ENCODE results near the gene RAB9A. TPM values are rescaled to one million over a fixed set of nuclear protein-coding genes. Genes with fewer than 3 reads are reported as not detected.

Gene RAB9A
- total and polyA plus RNA-seq, 10 of the 15 experiments (the other 5 are each of a cell fraction or from before 2014, with no cell fraction given), result 42.1 to 142 (median 49.9) TPM

- TF ChIP-seq POLR2AphosphoS5 (IDR thresholded peaks at IDR 0.05; ENCODE audit: low read length), result 0 out of 2 replicates have a peak, but pooled peaks have one; percentile 44
- TF ChIP-seq E2F8 (IDR thresholded peaks at IDR 0.05; ENCODE audit: low read depth, partially characterized antibody), result peak; percentile 66
- no peak for TF ChIP-seq TAF1 (IDR thresholded peaks at IDR 0.05; ENCODE audit: borderline replicate concordance, low read depth, low read length)
- TF ChIP-seq RAD51 (IDR thresholded peaks at IDR 0.05), result peak; percentile 91
- no peak for TF ChIP-seq GABPA (IDR thresholded peaks at IDR 0.05; ENCODE audit: low read depth)
- no peak for TF ChIP-seq ESRRA (IDR thresholded peaks at IDR 0.05; ENCODE audit: low read length)
- TF ChIP-seq TBL1XR1 (IDR thresholded peaks at IDR 0.05; ENCODE audit: low read depth, low read length), result peak; percentile 71
- no peak for TF ChIP-seq KDM1A (IDR thresholded peaks at IDR 0.05; ENCODE audit: borderline replicate concordance)
- no peak for TF ChIP-seq TCF7 (IDR thresholded peaks at IDR 0.05; ENCODE audit: borderline replicate concordance)
- no peak for TF ChIP-seq JUND (IDR thresholded peaks at IDR 0.05; ENCODE audit: low read depth, low read length)
- TF ChIP-seq, protein P1, sequence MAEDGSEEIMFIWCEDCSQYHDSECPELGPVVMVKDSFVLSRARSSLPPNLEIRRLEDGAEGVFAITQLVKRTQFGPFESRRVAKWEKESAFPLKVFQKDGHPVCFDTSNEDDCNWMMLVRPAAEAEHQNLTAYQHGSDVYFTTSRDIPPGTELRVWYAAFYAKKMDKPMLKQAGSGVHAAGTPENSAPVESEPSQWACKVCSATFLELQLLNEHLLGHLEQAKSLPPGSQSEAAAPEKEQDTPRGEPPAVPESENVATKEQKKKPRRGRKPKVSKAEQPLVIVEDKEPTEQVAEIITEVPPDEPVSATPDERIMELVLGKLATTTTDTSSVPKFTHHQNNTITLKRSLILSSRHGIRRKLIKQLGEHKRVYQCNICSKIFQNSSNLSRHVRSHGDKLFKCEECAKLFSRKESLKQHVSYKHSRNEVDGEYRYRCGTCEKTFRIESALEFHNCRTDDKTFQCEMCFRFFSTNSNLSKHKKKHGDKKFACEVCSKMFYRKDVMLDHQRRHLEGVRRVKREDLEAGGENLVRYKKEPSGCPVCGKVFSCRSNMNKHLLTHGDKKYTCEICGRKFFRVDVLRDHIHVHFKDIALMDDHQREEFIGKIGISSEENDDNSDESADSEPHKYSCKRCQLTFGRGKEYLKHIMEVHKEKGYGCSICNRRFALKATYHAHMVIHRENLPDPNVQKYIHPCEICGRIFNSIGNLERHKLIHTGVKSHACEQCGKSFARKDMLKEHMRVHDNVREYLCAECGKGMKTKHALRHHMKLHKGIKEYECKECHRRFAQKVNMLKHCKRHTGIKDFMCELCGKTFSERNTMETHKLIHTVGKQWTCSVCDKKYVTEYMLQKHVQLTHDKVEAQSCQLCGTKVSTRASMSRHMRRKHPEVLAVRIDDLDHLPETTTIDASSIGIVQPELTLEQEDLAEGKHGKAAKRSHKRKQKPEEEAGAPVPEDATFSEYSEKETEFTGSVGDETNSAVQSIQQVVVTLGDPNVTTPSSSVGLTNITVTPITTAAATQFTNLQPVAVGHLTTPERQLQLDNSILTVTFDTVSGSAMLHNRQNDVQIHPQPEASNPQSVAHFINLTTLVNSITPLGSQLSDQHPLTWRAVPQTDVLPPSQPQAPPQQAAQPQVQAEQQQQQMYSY (CRISPR knock-in tag; IDR thresholded peaks at IDR 0.05), result no peak
- no peak for TF ChIP-seq EGR1 (IDR thresholded peaks at IDR 0.05; ENCODE audit: borderline replicate concordance in 1 of 2, low read depth in 2 of 2, low read length in 2 of 2)
- no peak for TF ChIP-seq RBBP5 (conservative IDR thresholded peaks at IDR 0.05)
- TF ChIP-seq ZSCAN29 (IDR thresholded peaks at IDR 0.05), result no peak
- no peak for TF ChIP-seq FOS (IDR thresholded peaks at IDR 0.05; ENCODE audit: borderline replicate concordance, extremely low read depth, insufficient read length)
- TF ChIP-seq POU2F2 (IDR thresholded peaks at IDR 0.05; ENCODE audit: borderline replicate concordance, low read depth, low read length), result peak; percentile 73; the same call in 1 of the 3 replicates
- TF ChIP-seq, protein P2, sequence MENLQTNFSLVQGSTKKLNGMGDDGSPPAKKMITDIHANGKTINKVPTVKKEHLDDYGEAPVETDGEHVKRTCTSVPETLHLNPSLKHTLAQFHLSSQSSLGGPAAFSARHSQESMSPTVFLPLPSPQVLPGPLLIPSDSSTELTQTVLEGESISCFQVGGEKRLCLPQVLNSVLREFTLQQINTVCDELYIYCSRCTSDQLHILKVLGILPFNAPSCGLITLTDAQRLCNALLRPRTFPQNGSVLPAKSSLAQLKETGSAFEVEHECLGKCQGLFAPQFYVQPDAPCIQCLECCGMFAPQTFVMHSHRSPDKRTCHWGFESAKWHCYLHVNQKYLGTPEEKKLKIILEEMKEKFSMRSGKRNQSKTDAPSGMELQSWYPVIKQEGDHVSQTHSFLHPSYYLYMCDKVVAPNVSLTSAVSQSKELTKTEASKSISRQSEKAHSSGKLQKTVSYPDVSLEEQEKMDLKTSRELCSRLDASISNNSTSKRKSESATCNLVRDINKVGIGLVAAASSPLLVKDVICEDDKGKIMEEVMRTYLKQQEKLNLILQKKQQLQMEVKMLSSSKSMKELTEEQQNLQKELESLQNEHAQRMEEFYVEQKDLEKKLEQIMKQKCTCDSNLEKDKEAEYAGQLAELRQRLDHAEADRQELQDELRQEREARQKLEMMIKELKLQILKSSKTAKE (IDR thresholded peaks at IDR 0.05; ENCODE audit: low read depth, poor library complexity, severe bottlenecking), result peak; percentile 94
- TF ChIP-seq KAT2A (conservative IDR thresholded peaks at IDR 0.05; ENCODE audit: control insufficient read depth, low read depth, low read length), result no peak
- peak; percentile 88 to 91; a peak in 3 of 4 replicates for TF ChIP-seq IKZF2 (IDR thresholded peaks at IDR 0.05)
- peak; percentile 79 to 87 for TF ChIP-seq BHLHE40 (IDR thresholded peaks at IDR 0.05; ENCODE audit: borderline replicate concordance in 1 of 2, low read depth in 2 of 2, low read length in 1 of 2)
- no peak for TF ChIP-seq RFX5 (IDR thresholded peaks at IDR 0.05; ENCODE audit: low read depth, low read length)
- TF ChIP-seq ZNF274 (IDR thresholded peaks at IDR 0.05; ENCODE audit: insufficient read depth, insufficient read length), result no peak
Observed at GRCh38 chrX:13742397-13743176, 53.7 kb downstream of the RAB9A start (continued).
